ENCODE results near the gene RINL. TPM values are rescaled to one million over a fixed set of nuclear protein-coding genes. Genes with fewer than 3 reads are reported as not detected.

The RINL gene
- polyA plus RNA-seq, 1 donor (not counting 4 experiments of a cell fraction or from before 2014, with no cell fraction given), result 6.3 TPM

DNA sequence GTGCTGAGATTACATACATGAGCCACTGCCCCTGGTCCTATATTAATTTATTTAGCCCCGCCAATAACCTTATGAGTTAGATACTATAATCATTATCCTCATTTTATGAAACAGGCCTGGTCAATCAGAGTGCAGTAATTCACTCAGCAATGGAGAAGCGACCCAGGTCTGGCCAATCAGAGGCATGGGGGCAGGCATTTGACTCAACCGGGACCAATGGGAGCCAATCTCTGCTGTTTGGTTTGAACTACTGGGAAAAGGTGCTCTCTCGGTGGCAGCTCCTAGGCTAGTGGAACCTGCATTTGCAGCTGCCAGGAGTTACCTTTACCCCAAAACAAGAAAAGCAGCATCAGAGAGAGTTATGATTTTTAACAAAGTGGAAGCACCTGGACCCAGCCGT is 14.8 kb upstream of the RINL start:
- Histone ChIP-seq H3K9me1 (ENCODE audit: control insufficient read depth, extremely low read depth, insufficient read depth, low read length) (no peaks in the 10 kb centered on the region), H3K27ac (ENCODE audit: control insufficient read depth, insufficient read depth, low read length) (no peak overlapping the region), H3K4me1 (ENCODE audit: control insufficient read depth, extremely low read depth, insufficient read depth, low read length) (peaks cover 1% of the 10 kb centered on the region), H3K4me2 (ENCODE audit: control insufficient read depth, extremely low read depth, insufficient read depth, low read depth, low read length) (no peak overlapping the region), H2AFZ (ENCODE audit: control insufficient read depth, low read length) (no peak overlapping the region), H3K4me3 (ENCODE audit: control insufficient read depth in 2 of 3, extremely low read depth in 1 of 3, insufficient read depth in 2 of 3, low read depth in 1 of 3, low read length in 3 of 3) (no peak overlapping the region), H3K9me3 (ENCODE audit: control insufficient read depth, low read depth, low read length) (no peaks in the 10 kb centered on the region), H3K9ac (ENCODE audit: control insufficient read depth, extremely low read depth, insufficient read depth, low read length) (no peak overlapping the region), H3K27me3 (ENCODE audit: control insufficient read depth, extremely low read depth, insufficient read depth, low read length) (no peaks in the 10 kb centered on the region), H4K20me1 (ENCODE audit: control insufficient read depth, extremely low read depth, insufficient read depth, low read length) (no peaks in the 10 kb centered on the region), H3K36me3 (ENCODE audit: control insufficient read depth in 2 of 2, extremely low read depth in 1 of 2, insufficient read depth in 2 of 2, low read length in 2 of 2) (peaks cover 9 to 13% of the 10 kb centered on the region in 2 experiments), H3K79me2 (ENCODE audit: control insufficient read depth, insufficient read depth, low read length) (peaks cover 2% of the 10 kb centered on the region)
- dilution Hi-C loops (cut with MboI; ENCODE audit: extremely low pct_ligation_motif_present, low sequenced_read_pairs), result no loop called here
- DNase-seq (ENCODE audit: low read depth, low spot score) (no peak), FAIRE-seq (no peak)
- TF ChIP-seq EZH2 (IDR thresholded peaks at IDR 0.05; ENCODE audit: low read length), result no peak
- TF ChIP-seq, protein P1, sequence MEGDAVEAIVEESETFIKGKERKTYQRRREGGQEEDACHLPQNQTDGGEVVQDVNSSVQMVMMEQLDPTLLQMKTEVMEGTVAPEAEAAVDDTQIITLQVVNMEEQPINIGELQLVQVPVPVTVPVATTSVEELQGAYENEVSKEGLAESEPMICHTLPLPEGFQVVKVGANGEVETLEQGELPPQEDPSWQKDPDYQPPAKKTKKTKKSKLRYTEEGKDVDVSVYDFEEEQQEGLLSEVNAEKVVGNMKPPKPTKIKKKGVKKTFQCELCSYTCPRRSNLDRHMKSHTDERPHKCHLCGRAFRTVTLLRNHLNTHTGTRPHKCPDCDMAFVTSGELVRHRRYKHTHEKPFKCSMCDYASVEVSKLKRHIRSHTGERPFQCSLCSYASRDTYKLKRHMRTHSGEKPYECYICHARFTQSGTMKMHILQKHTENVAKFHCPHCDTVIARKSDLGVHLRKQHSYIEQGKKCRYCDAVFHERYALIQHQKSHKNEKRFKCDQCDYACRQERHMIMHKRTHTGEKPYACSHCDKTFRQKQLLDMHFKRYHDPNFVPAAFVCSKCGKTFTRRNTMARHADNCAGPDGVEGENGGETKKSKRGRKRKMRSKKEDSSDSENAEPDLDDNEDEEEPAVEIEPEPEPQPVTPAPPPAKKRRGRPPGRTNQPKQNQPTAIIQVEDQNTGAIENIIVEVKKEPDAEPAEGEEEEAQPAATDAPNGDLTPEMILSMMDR (optimal IDR thresholded peaks at IDR 0.05 in 1 of 3, IDR thresholded peaks at IDR 0.05 in 1 of 3, conservative IDR thresholded peaks at IDR 0.05 in 1 of 3; ENCODE audit: extremely low read depth in 1 of 3, insufficient read depth in 2 of 3, low read length in 3 of 3), result no peak

DNA sequence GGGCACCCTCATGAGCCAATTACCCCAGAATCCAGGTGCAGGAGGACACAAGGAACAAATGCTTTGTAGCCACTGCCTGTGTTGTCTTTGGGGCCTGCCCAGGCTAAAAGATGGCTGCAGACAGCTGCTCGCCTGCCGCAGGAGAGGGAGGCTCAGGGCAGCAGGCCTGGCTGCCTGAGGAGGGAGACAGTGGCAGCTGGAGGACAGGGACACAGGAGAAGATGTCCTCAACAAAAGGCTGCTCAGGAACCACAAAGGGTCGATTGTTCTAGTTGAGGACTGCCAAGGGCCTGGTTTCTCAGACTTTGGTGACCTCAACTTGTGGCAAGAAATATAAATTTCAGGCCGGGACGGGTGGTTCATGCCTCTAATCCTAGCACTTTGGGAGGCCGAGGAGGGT is 13.7 kb upstream of the RINL start:
- no peak overlapping the region for H3K4me2 ChIP-seq (ENCODE audit: control insufficient read depth, extremely low read depth, insufficient read depth, low read depth, low read length)
- H3K9ac ChIP-seq (ENCODE audit: control insufficient read depth, extremely low read depth, insufficient read depth, low read length), result no peak overlapping the region
- no peaks in the 10 kb centered on the region for H3K9me1 ChIP-seq (ENCODE audit: control insufficient read depth, extremely low read depth, insufficient read depth, low read length)
- H2AFZ ChIP-seq (ENCODE audit: control insufficient read depth, low read length), result no peak overlapping the region
- dilution Hi-C loops (cut with MboI; ENCODE audit: extremely low pct_ligation_motif_present, low sequenced_read_pairs), result no loop called here
- H4K20me1 ChIP-seq (ENCODE audit: control insufficient read depth, extremely low read depth, insufficient read depth, low read length), result no peaks in the 10 kb centered on the region
- no peak for FAIRE-seq
- H3K79me2 ChIP-seq (ENCODE audit: control insufficient read depth, insufficient read depth, low read length), result peaks cover 2% of the 10 kb centered on the region
- H3K27ac ChIP-seq (ENCODE audit: control insufficient read depth, insufficient read depth, low read length), result no peak overlapping the region
- H3K9me3 ChIP-seq (ENCODE audit: control insufficient read depth, low read depth, low read length), result no peaks in the 10 kb centered on the region
- no peaks in the 10 kb centered on the region for H3K4me1 ChIP-seq (ENCODE audit: control insufficient read depth, extremely low read depth, insufficient read depth, low read length)
- no peak for DNase-seq (ENCODE audit: low read depth, low spot score)
- no peak overlapping the region for H3K4me3 ChIP-seq (ENCODE audit: control insufficient read depth in 2 of 3, extremely low read depth in 1 of 3, insufficient read depth in 2 of 3, low read depth in 1 of 3, low read length in 3 of 3)
- peaks cover 13% of the 10 kb centered on the region in 2 experiments for H3K36me3 ChIP-seq (ENCODE audit: control insufficient read depth in 2 of 2, extremely low read depth in 1 of 2, insufficient read depth in 2 of 2, low read length in 2 of 2)
- no peaks in the 10 kb centered on the region for H3K27me3 ChIP-seq (ENCODE audit: control insufficient read depth, extremely low read depth, insufficient read depth, low read length)
- no peak for TF ChIP-seq EZH2 (IDR thresholded peaks at IDR 0.05; ENCODE audit: low read length)
- TF ChIP-seq, protein P1 (optimal IDR thresholded peaks at IDR 0.05 in 1 of 3, IDR thresholded peaks at IDR 0.05 in 1 of 3, conservative IDR thresholded peaks at IDR 0.05 in 1 of 3; ENCODE audit: extremely low read depth in 1 of 3, insufficient read depth in 2 of 3, low read length in 3 of 3), result no peak
